Activated T-helper 17 cell treated with anti-CD3 and anti-CD28 coated beads, Interleukin-2, amount 50 U/mL, for 72 hours (primary cell): ENCODE data around the gene TBC1D3B. TPM values are rescaled to one million over a fixed set of nuclear protein-coding genes. Genes with fewer than 3 reads are reported as not detected.

Source experiments
- ATAC-seq: fragments of 150-1000 bp; cut with Tn5 transposase; replicated peaks from 2 replicates; pipeline ENCODE4 v1.10.0; 2021; ENCODE audit warnings: mild to moderate bottlenecking, moderate library complexity
- H3K27ac Mint-ChIP-seq: one replicate; pipeline ENCODE4 v1.8.0; 2022; ENCODE audit warnings: mixed read lengths
- H3K27me3 Mint-ChIP-seq: one replicate; pipeline ENCODE4 v1.8.0; 2022; ENCODE audit warnings: mixed read lengths
- H3K36me3 Mint-ChIP-seq: one replicate; pipeline ENCODE4 v1.8.0; 2022; ENCODE audit warnings: low read depth, mild to moderate bottlenecking, mixed read lengths
- H3K4me1 Mint-ChIP-seq: one replicate; pipeline ENCODE4 v1.8.0; 2022; ENCODE audit warnings: mixed read lengths
- H3K4me3 Mint-ChIP-seq: one replicate; pipeline ENCODE4 v1.8.0; 2022; ENCODE audit warnings: mild to moderate bottlenecking, mixed read lengths
- H3K9me3 Mint-ChIP-seq: one replicate; pipeline ENCODE4 v1.8.0; 2022; ENCODE audit warnings: mixed read lengths
- total RNA-seq, 2 donors: library from RNA; stranded (reverse); gene quantifications; one replicate each; pipeline ENCODE4 v1.2.3, GENCODE V29; 2022

TBC1D3B gene
- total RNA-seq, 2 donors from 2014 or later: 6.1 to 24.0 TPM

- Mint-ChIP-seq H3K9me3 (no peaks in the 10 kb centered on the region), H3K36me3 (no peaks in the 10 kb centered on the region), H3K27me3 (peaks cover 32% of the 10 kb centered on the region), H3K4me1 (peaks cover under 1% of the 10 kb centered on the region), H3K27ac (no peak overlapping the region), H3K4me3 (no peak overlapping the region)
- peak; percentile 53 for ATAC-seq
Measured at GRCh38 chr17:36153895-36154610, 22.4 kb downstream of the TBC1D3B start.

GRCh38 chr17:36152639-36153120 lies 23.8 kb downstream of the TBC1D3B start:
- Mint-ChIP-seq H3K4me3 (no peak overlapping the region), H3K27me3 (peaks cover 36% of the 10 kb centered on the region), H3K36me3 (no peaks in the 10 kb centered on the region), H3K4me1 (peaks cover 5% of the 10 kb centered on the region), H3K27ac (no peak overlapping the region), H3K9me3 (no peaks in the 10 kb centered on the region)
- ATAC-seq: no peak

DNA sequence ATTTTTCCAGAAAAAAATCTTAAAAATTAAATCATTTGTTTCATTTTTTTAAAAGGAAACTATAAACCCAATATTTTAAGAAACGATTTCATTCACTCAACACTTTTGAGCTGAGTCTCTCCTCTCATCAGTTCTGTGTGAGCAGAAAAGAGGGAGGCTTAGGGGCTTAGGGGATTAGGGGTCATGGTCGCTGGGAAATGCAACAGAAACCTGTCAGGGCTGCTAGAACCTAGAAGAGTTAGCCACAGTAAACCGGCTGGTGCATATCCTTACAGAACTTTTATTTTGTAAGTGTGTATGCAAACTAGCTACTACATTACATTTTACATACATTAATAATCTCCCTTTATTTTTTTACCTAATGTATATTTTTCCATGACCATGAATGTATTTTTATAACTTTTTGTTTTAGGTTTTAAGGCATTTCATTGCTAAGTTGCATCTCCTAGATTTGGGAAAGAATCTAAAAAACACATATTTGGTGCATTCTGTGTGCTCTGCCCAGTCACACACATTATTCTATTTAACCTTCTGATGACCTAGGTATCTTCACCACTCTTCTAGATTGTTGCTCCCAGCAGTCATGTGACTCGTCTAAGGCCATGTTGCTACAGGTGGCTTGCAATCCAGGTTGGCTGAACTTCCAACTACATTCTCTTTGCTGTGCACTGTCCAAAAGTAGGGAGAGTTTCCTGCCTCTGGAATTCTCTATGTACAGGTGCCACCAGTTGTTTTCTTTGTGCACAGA lies 24.4 kb downstream of the TBC1D3B start:
- Mint-ChIP-seq H3K4me1 (peaks cover 5% of the 10 kb centered on the region), H3K9me3 (no peaks in the 10 kb centered on the region)

GRCh38 chr17:36149296-36149820 lies 27.1 kb downstream of the TBC1D3B start:
- Mint-ChIP-seq H3K4me1 (peaks cover 5% of the 10 kb centered on the region), H3K36me3 (no peaks in the 10 kb centered on the region), H3K27ac (no peak overlapping the region), H3K4me3 (no peak overlapping the region), H3K27me3 (peaks cover 32% of the 10 kb centered on the region), H3K9me3 (no peaks in the 10 kb centered on the region)
- peak; percentile 37 for ATAC-seq

More for the DNA sequence above, 24.4 kb downstream of the TBC1D3B start:
- Mint-ChIP-seq H3K27ac (no peak overlapping the region), H3K4me3 (no peak overlapping the region), H3K27me3 (peaks cover 36% of the 10 kb centered on the region), H3K36me3 (no peaks in the 10 kb centered on the region)
- ATAC-seq: no peak

GRCh38 chr17:36148559-36149295 lies 27.7 kb downstream of the TBC1D3B start:
- no peak overlapping the region for H3K27ac Mint-ChIP-seq
- H3K9me3 Mint-ChIP-seq: no peaks in the 10 kb centered on the region
- peaks cover 5% of the 10 kb centered on the region for H3K4me1 Mint-ChIP-seq
- H3K36me3 Mint-ChIP-seq: no peaks in the 10 kb centered on the region
- ATAC-seq: peak; percentile 86
- H3K27me3 Mint-ChIP-seq: peaks cover 27% of the 10 kb centered on the region
- no peak overlapping the region for H3K4me3 Mint-ChIP-seq

DNA sequence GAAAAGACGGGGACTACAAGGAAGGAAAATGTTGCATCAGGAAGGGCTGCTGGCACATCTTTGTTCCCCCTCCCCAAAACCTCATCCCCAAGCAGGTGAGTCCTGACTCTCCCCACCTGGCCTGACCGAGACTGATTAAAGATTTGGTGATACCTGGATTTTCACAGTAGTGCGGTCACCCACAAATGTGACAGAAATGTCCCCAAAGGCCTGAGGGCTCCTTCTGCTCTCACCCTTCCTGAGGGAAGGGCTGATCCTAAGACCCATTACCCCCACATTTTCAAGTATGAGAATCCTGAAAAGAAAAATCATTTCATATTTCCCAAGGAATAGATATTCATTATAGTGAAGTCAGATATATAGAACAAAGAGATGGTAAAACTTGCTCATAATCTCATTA lies 28.8 kb downstream of the TBC1D3B start:
- ATAC-seq: no peak
- Mint-ChIP-seq H3K36me3 (no peaks in the 10 kb centered on the region), H3K27me3 (peaks cover 17% of the 10 kb centered on the region), H3K4me1 (peaks cover 5% of the 10 kb centered on the region), H3K9me3 (no peaks in the 10 kb centered on the region), H3K27ac (no peak overlapping the region), H3K4me3 (no peak overlapping the region)

DNA sequence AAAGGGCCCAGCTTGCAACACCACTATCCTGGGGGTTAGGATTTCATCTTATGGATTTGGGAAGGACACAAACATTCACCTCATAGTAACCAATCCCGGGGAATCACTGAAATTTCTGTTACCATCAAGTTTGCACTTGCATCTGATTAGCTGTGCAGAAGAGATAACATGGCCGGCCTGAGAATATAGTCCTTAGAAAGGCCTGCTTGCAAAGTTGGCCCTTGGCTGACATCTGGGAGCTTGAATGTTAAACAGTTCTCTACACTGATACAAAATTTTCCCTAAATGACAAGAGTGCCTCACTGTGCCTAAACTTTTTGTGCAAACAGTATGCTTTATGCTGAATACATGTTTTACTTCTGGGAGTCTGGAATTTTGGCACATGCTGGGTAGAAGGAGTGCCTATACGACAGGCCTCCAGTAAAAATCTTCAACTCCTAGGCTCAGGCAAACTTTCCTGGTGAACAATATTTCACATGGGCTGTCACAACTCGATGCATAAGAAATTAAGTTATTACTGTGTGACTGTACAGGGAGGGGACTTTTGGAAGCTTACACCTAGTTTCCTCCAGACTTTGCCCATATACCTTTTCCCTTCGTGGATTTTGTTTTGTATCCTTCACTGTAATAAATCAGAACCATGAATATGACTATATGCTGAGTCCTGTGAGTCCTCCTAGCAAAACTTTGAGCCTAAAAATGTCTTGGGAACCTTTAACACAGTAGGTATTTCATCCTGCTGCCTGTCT lies 31.3 kb downstream of the TBC1D3B start:
- H3K36me3 Mint-ChIP-seq: no peaks in the 10 kb centered on the region
- peaks cover 9% of the 10 kb centered on the region for H3K27me3 Mint-ChIP-seq
- no peak overlapping the region for H3K27ac Mint-ChIP-seq
- ATAC-seq: no peak
- H3K4me1 Mint-ChIP-seq: peaks cover 5% of the 10 kb centered on the region
- no peaks in the 10 kb centered on the region for H3K9me3 Mint-ChIP-seq
- H3K4me3 Mint-ChIP-seq: no peak overlapping the region

GRCh38 chr17:36144014-36144413 lies 32.4 kb downstream of the TBC1D3B start:
- no peaks in the 10 kb centered on the region for H3K36me3 Mint-ChIP-seq
- H3K9me3 Mint-ChIP-seq: no peaks in the 10 kb centered on the region
- H3K27me3 Mint-ChIP-seq: peaks cover 3% of the 10 kb centered on the region
- no peak for ATAC-seq
- H3K4me3 Mint-ChIP-seq: no peak overlapping the region
- H3K4me1 Mint-ChIP-seq: peaks cover 4% of the 10 kb centered on the region
- H3K27ac Mint-ChIP-seq: no peak overlapping the region

- Mint-ChIP-seq H3K9me3 (no peaks in the 10 kb centered on the region), H3K27ac (no peak overlapping the region), H3K36me3 (no peaks in the 10 kb centered on the region), H3K4me1 (no peaks in the 10 kb centered on the region), H3K27me3 (peaks cover 4% of the 10 kb centered on the region), H3K4me3 (no peak overlapping the region)
- no peak for ATAC-seq
Measured at GRCh38 chr17:36142806-36143205, 33.6 kb downstream of the TBC1D3B start.

DNA sequence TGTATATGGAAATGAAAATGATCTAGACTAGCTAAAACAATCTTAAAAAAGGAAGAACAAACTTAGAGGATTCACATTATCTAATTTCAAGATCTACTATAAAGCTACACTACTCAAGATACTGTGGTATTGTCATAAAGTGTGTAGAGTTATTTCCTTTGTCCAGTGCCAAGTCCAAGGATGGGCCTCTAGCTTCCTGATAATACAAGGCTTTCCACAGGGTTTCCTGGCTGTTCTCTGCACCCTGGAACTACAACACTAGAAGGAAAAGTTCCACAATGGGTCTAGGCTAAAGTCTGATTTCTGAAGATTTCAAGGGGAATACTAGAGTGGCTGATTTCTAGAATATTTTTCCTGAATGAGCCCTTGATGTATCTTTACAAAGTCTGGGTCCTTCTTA lies 34.2 kb downstream of the TBC1D3B start:
- ATAC-seq: no peak
- H3K4me3 Mint-ChIP-seq: no peak overlapping the region
- no peak overlapping the region for H3K27ac Mint-ChIP-seq
- no peaks in the 10 kb centered on the region for H3K36me3 Mint-ChIP-seq
- H3K9me3 Mint-ChIP-seq: no peaks in the 10 kb centered on the region
- H3K27me3 Mint-ChIP-seq: peaks cover 6% of the 10 kb centered on the region
- no peaks in the 10 kb centered on the region for H3K4me1 Mint-ChIP-seq

GRCh38 chr17:36136439-36136838 lies 40.0 kb downstream of the TBC1D3B start:
- H3K27ac Mint-ChIP-seq: no peak overlapping the region
- peaks cover 29% of the 10 kb centered on the region for H3K27me3 Mint-ChIP-seq
- H3K9me3 Mint-ChIP-seq: no peaks in the 10 kb centered on the region
- H3K36me3 Mint-ChIP-seq: no peaks in the 10 kb centered on the region
- ATAC-seq: no peak
- H3K4me1 Mint-ChIP-seq: no peaks in the 10 kb centered on the region
- H3K4me3 Mint-ChIP-seq: no peak overlapping the region

DNA sequence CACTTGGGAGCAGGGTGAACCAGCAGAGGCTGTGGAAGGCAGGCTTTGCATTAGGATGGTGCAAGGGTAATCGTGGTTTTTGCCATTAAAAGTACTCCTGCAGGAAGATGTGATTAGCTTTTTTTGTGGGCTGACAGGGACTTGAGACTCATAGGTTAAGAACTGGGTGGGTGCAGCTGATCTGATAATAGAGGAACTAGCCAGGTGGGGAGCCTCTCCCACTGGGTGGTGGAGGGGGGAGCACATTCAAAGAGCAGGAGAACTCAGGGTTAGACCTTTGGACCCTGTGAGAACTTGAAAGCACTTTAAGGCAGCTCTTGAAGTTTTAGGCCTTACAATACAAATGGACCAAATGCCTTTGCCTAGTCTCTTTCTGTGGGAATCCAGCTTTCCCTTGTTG lies 40.4 kb downstream of the TBC1D3B start:
- H3K36me3 Mint-ChIP-seq: no peaks in the 10 kb centered on the region
- peaks cover 29% of the 10 kb centered on the region for H3K27me3 Mint-ChIP-seq
- H3K9me3 Mint-ChIP-seq: no peaks in the 10 kb centered on the region
- ATAC-seq: no peak
- H3K4me3 Mint-ChIP-seq: no peak overlapping the region
- no peak overlapping the region for H3K27ac Mint-ChIP-seq
- H3K4me1 Mint-ChIP-seq: no peaks in the 10 kb centered on the region

GRCh38 chr17:36135465-36135864 lies 41.0 kb downstream of the TBC1D3B start:
- Mint-ChIP-seq H3K27me3 (peaks cover 29% of the 10 kb centered on the region), H3K27ac (no peak overlapping the region), H3K4me3 (no peak overlapping the region), H3K9me3 (no peaks in the 10 kb centered on the region), H3K4me1 (no peaks in the 10 kb centered on the region), H3K36me3 (no peaks in the 10 kb centered on the region)
- no peak for ATAC-seq
